ENCODE results near the gene ST6GALNAC6. TPM values are rescaled to one million over a fixed set of nuclear protein-coding genes. Genes with fewer than 3 reads are reported as not detected.

The ST6GALNAC6 gene
- total and polyA plus RNA-seq, 2 of the 8 experiments (the other 6 are each of a cell fraction or from before 2014, with no cell fraction given), result 43.7 to 64.4 TPM

- Histone ChIP-seq H3K23ac (ENCODE audit: insufficient read length) (no peak overlapping the region), H2BK5ac (ENCODE audit: low read depth, low read length) (no peak overlapping the region; the same call in 1 of the 2 replicates), H3K56ac (replicated peaks; ENCODE audit: insufficient read length, low read depth, low read length) (no peak overlapping the region), H4K8ac (ENCODE audit: extremely low read depth, insufficient read depth, low read length) (no peak overlapping the region), H4K91ac (replicated peaks; ENCODE audit: insufficient read length, low read length) (peak overlapping the region; percentile 74), H2BK120ac (replicated peaks; ENCODE audit: low read depth, low read length) (no peak overlapping the region), H3K27me3 (replicated peaks in 1 of 4; ENCODE audit: control insufficient read depth in 3 of 4, extremely low read depth in 1 of 4, insufficient read depth in 3 of 4, low read length in 3 of 4) (no peaks in the 10 kb centered on the region; a peak in 1 of 7 replicates), H3K14ac (ENCODE audit: insufficient read length) (no peak overlapping the region), H3K4me2 (ENCODE audit: insufficient read depth in 1 of 2, low read depth in 2 of 2, low read length in 2 of 2) (no peak overlapping the region), H4K20me1 (replicated peaks in 1 of 2; ENCODE audit: control insufficient read depth in 1 of 2, insufficient read depth in 2 of 2, low read length in 2 of 2) (peaks cover 0 to 4% of the 10 kb centered on the region in 2 experiments), H3K79me2 (ENCODE audit: control insufficient read depth in 1 of 2, insufficient read depth in 2 of 2, low read length in 2 of 2) (no peaks in the 10 kb centered on the region), H2BK15ac (ENCODE audit: low read length) (no peak overlapping the region), H2AK5ac (ENCODE audit: low read depth, low read length) (no peak overlapping the region), H4K5ac (ENCODE audit: insufficient read length, low read depth, low read length) (no peak overlapping the region), H2BK12ac (ENCODE audit: low read depth, low read length) (no peak overlapping the region), H3K23me2 (ENCODE audit: low read depth, low read length) (peaks cover 2% of the 10 kb centered on the region), H3K4ac (replicated peaks; ENCODE audit: insufficient read length, low read depth, low read length) (no peak overlapping the region), H3K4me1 (replicated peaks in 1 of 4; ENCODE audit: control insufficient read depth in 3 of 4, insufficient read depth in 4 of 4, low read length in 3 of 4) (peaks cover 0 to 8% (median 2%) of the 10 kb centered on the region in 4 experiments; a peak in 1 of 7 replicates), H3K9me3 (ENCODE audit: insufficient read depth in 2 of 2, low read depth in 1 of 2, low read length in 1 of 2) (no peaks in the 10 kb centered on the region), H3K18ac (ENCODE audit: extremely low read depth, low read length) (no peak overlapping the region), H2AFZ (ENCODE audit: low read length) (no peak overlapping the region), H3K36me3 (ENCODE audit: control insufficient read depth in 2 of 4, insufficient read depth in 4 of 4, low read length in 3 of 4) (no peaks in the 10 kb centered on the region), H3K4me3 (ENCODE audit: extremely low read depth in 1 of 4, insufficient read depth in 2 of 4, low read depth in 3 of 4, low read length in 4 of 4) (no peak overlapping the region), H3K27ac (ENCODE audit: low read depth, low read length) (no peak overlapping the region), H3K9ac (replicated peaks in 1 of 4; ENCODE audit: extremely low read depth in 1 of 4, low read depth in 3 of 4, low read length in 3 of 4) (no peak overlapping the region), H3K79me1 (ENCODE audit: low read depth, low read length) (no peaks in the 10 kb centered on the region; the same call in 1 of the 2 replicates), H2BK20ac (ENCODE audit: low read length) (no peak overlapping the region)
- no peak for DNase-seq (ENCODE audit: low read depth in 1 of 2, low spot score in 2 of 2)
- WGBS, 2 experiments (ENCODE audit: extremely low coverage in 1 of 2, insufficient coverage in 1 of 2, insufficient read length in 1 of 2, insufficient replicate concordance in 2 of 2, low coverage in 1 of 2, low lambda C conversion rate in 2 of 2, missing lambda C conversion rate in 1 of 2), result 89% methylated on average over 12 of the region's 12 CpGs; no CpG with 5 or more reads in 1 of the 2 experiments
- CTCF ChIA-PET (ENCODE audit: partially characterized antibody), result interaction anchor here (1.2 to 9.2 kb wide), 25 partner anchors 10 to 136 kb away, joined by 3 to 116 read pairs (median 14); partner anchors contain the start of genes FPGS, ST6GALNAC4 and TOR2A
- FAIRE-seq, result no peak
- POLR2A ChIA-PET (ENCODE audit: partially characterized antibody), result interaction anchor here (1.3 kb wide), 1 partner anchor 82 kb away, joined by 4 read pairs; no protein-coding TSS in a partner anchor
- TF ChIP-seq SUZ12 (IDR thresholded peaks at IDR 0.05; ENCODE audit: low read length), result no peak
- TF ChIP-seq PHF8 (conservative IDR thresholded peaks at IDR 0.05; ENCODE audit: low read depth, low read length), result no peak
- TF ChIP-seq KDM5A (IDR thresholded peaks at IDR 0.05; ENCODE audit: low read length), result no peak
- no peak for TF ChIP-seq TAF7 (optimal IDR thresholded peaks at IDR 0.05; ENCODE audit: borderline replicate concordance, low read depth, low read length)
- no peak for TF ChIP-seq ATF3 (IDR thresholded peaks at IDR 0.05; ENCODE audit: insufficient read depth, low read depth, low read length)
- TF ChIP-seq MAFK (IDR thresholded peaks at IDR 0.05; ENCODE audit: low read depth, low read length), result no peak
- no peak for TF ChIP-seq KDM4A (IDR thresholded peaks at IDR 0.05; ENCODE audit: low read depth, low read length, severe bottlenecking)
- TF ChIP-seq USF2 (IDR thresholded peaks at IDR 0.05; ENCODE audit: low read length), result no peak
- TF ChIP-seq TBP (IDR thresholded peaks at IDR 0.05; ENCODE audit: low read depth, low read length), result no peak
- no peak for TF ChIP-seq KDM1A (IDR thresholded peaks at IDR 0.05; ENCODE audit: borderline replicate concordance, low read length)
- TF ChIP-seq CREB1 (IDR thresholded peaks at IDR 0.05), result no peak
- TF ChIP-seq GTF2F1 (IDR thresholded peaks at IDR 0.05; ENCODE audit: borderline replicate concordance, low read depth, low read length), result no peak
- TF ChIP-seq SRF (IDR thresholded peaks at IDR 0.05; ENCODE audit: low read depth, low read length), result no peak
Measured at GRCh38 chr9:127870887-127871286, 28.5 kb downstream of the ST6GALNAC6 start.
